ENCODE measurements around the gene VPS33B.

Gene VPS33B

DNA sequence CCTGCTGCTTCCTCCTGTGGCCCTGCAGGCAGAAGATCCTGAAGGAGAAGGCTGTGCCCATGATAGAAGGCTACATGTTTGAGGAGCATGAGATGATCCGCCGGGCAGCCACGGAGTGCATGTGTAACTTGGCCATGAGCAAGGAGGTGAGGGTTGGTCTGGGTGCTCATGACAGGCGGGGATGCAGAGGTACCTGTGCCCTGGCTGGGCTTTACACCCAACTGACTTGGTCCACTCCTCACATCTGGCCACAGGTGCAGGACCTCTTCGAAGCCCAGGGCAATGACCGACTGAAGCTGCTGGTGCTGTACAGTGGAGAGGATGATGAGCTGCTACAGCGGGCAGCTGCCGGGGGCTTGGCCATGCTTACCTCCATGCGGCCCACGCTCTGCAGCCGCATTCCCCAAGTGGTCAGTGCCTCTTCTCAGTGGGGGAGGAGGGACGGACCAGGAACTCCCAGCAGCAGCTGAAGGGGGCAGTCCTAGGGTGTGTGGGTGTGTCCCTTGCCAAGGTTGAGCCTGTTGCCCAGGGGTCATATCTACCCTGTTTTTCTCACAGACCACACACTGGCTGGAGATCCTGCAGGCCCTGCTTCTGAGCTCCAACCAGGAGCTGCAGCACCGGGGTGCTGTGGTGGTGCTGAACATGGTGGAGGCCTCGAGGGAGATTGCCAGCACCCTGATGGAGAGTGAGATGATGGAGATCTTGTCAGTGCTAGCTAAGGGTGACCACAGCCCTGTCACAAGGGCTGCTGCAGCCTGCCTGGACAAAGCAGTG is 69.3 kb downstream of the VPS33B start:
- no peak for DNase-seq

DNA sequence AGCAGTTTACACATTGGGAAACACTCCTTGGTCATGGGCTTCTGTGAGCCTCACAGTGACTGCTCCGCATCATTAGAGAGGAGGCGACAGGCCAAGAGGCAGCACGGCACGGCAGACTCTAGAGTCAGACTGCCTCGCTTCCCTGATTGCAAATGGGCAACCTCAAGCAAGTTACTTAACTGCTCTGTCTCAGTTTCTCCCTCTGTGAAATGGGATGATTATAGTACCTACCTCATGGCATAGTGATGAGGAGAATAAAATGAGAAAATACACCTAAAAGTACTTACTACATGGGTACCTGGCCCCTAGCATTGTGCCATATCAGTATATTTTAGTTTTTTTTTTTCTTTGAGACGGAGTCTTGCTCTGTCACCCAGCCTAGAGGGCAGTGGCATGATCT is 71.7 kb downstream of the VPS33B start:
- DNase-seq: no peak

DNA sequence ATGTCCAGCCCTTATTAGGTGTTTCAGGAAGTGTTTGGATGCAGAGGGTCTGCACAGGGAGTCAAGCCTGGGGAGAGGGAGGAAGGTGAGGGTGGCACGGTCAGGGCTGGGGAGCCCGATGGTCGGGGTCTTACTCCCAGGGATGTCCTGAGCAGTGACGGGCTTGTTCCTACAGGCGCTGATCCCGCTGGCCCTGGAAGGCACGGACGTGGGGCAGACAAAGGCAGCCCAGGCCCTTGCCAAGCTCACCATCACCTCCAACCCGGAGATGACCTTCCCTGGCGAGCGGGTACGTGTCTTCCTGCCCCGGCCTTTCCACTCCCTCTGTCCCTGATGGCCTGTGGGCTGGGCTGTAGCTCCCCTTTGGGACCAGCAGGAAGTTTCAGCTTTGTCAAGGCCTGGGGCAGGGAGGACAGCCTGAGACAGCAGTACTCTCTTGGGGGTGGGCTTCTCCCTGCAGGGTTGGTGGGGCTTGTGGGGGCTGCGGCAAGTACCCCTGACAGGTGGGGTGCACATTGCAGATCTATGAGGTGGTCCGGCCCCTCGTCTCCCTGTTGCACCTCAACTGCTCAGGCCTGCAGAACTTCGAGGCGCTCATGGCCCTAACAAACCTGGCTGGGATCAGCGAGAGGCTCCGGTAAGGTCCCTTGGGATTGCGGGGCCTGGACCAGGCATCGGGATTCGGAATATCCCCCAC is 72.3 kb downstream of the VPS33B start:
- DNase-seq: no peak
